Right lobe of liver (tissue), 6 donors: ENCODE measurements around the gene CNPY3. TPM values are rescaled to one million over a fixed set of nuclear protein-coding genes. Genes with fewer than 3 reads are reported as not detected.

Experiments used
- ATAC-seq, 4 donors: fragments of 200-7000 bp; cut with Tn5 transposase; one replicate each; pipeline ENCODE4 v1.9.1; 2020; ENCODE audit warnings: mild to moderate bottlenecking in 4 of 4, moderate library complexity in 4 of 4
- DNase-seq, 3 donors: peaks; one replicate each; pipeline ENCODE4 v3.0.0-alpha.2; 2020
- H3K27ac ChIP-seq, 3 donors: fragments of 200-600 bp; one replicate each; pipeline ENCODE4 v1.8.0; 2022
- H3K27me3 ChIP-seq, 2 donors: fragments of 200-600 bp; one replicate each; pipeline ENCODE4 v1.8.0; 2022
- H3K36me3 ChIP-seq, 4 donors: fragments of 200-600 bp; sonication (generic) in 1 of 4; one replicate each; pipeline versions ENCODE4 v1.5.1 to v1.8.0; 2017 to 2022; ENCODE audit warnings: control low read depth in 1 of 4
- H3K4me1 ChIP-seq, 4 donors: fragments of 200-600 bp; sonication (generic) in 1 of 4; one replicate each; pipeline versions ENCODE4 v1.5.1 to v1.8.0; 2017 to 2022; ENCODE audit warnings: control low read depth in 1 of 4
- H3K4me3 ChIP-seq, 3 donors: fragments of 200-600 bp; one replicate each; pipeline ENCODE4 v1.8.0; 2022
- H3K9me3 ChIP-seq, 4 donors: fragments of 200-600 bp; sonication (generic) in 1 of 4; one replicate each; pipeline versions ENCODE4 v1.5.1 to v1.8.0; 2017 to 2022; ENCODE audit warnings: control low read depth in 1 of 4
- POLR2A ChIP-seq: fragments of 450-650 bp; IDR thresholded peaks from one replicate; pipeline ENCODE4 v1.6.1; 2017; ENCODE audit warnings: antibody characterized with exemption, mild to moderate bottlenecking
- WGBS: methylation state at CpG from one replicate; pipeline ENCODE4 v1.1.6; 2018; ENCODE audit warnings: low coverage, low lambda C conversion rate; ENCODE audit not compliant: insufficient coverage; ENCODE audit errors: missing lambda C conversion rate; 5-methylcytosine and 5-hydroxymethylcytosine counted together
- intact Hi-C, 2 donors: fragments of 100-400 bp; cut with DNase I; formaldehyde crosslinking; loops; one replicate each; pipeline versions ENCODE4 v1.11.2 to v1.14.1; 2022
- total RNA-seq, 6 experiments: library from RNA; depleted of rRNA in 2 of 6; stranded (reverse); fragments of >200 nt in 2 of 6; fragmentation: NEBNext Ultra II Directional in 3 of 6; extraction: Animal tissue kit (Norgen Biotek cat#: 25700) in 3 of 6; gene quantifications; one replicate each; pipeline versions ENCODE4 v1.1.0 to v1.2.4, GENCODE V29; 2016 to 2023
- TF ChIP-seq, protein P1 (sequence below), 4 donors: fragments of 200-600 bp in 3 of 4; fragments of 450-650 bp in 1 of 4; IDR thresholded peaks; one replicate each; pipeline versions ENCODE4 v1.5.1 to v1.8.0; 2016 to 2022; ENCODE audit warnings: antibody characterized with exemption in 4 of 4, mild to moderate bottlenecking in 2 of 4
- donor health status: DM: no; HTN: yes; CAD: no.
- donor health status: DM: no; HTN: no; CAD: no.
- donor health status: DM: no; HTN: no; CAD: no.
- donor health status: DM: no; HTN: yes; CAD: no.
- donor health status: DM: no; HTN: yes; CAD: no.

CNPY3 gene
- total RNA-seq, 6 experiments from 2014 or later = 11.1 to 75.4 (median 28.8) TPM

DNA sequence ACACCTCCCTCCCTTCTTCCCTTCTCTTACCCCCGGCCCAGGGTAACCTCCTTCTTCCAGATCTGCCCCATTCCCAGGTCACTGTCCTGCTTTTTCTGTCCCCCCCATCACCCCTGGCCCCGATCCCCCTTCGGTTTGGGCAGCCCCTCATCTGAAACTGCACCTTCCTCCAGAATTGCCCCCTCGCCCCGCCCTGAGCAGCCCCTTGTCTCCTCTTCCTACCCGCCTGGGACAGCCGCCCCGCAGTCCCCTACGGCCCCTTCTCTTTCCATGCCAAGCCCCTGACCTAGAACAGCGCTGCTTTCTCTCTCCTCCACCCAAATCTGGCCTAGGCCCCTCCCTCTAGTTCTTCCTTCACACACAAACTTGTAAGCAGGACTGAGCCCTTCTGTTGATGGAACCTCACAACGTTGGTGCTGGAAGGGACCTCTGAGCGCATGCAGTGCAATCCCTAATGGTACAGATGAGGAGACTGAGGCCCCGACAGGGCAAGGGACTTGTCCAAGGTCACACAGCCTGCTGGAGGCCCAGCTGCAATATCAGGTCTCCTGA is 55.7 kb downstream of the CNPY3 start:
- 8% methylated on average over 13 of the region's 13 CpGs for WGBS
- peak overlapping the region; percentile 87 to 90 (median 89) for H3K4me3 ChIP-seq
- no peaks in the 10 kb centered on the region for H3K27me3 ChIP-seq
- no peaks in the 10 kb centered on the region for H3K9me3 ChIP-seq
- H3K27ac ChIP-seq = peak overlapping the region in 2 of 3 donors; percentile 52 to 57
- ATAC-seq (no peak), DNase-seq (peak in 1 of 3 donors; percentile 33)
- TF ChIP-seq POLR2A = no peak
- TF ChIP-seq, protein P1, sequence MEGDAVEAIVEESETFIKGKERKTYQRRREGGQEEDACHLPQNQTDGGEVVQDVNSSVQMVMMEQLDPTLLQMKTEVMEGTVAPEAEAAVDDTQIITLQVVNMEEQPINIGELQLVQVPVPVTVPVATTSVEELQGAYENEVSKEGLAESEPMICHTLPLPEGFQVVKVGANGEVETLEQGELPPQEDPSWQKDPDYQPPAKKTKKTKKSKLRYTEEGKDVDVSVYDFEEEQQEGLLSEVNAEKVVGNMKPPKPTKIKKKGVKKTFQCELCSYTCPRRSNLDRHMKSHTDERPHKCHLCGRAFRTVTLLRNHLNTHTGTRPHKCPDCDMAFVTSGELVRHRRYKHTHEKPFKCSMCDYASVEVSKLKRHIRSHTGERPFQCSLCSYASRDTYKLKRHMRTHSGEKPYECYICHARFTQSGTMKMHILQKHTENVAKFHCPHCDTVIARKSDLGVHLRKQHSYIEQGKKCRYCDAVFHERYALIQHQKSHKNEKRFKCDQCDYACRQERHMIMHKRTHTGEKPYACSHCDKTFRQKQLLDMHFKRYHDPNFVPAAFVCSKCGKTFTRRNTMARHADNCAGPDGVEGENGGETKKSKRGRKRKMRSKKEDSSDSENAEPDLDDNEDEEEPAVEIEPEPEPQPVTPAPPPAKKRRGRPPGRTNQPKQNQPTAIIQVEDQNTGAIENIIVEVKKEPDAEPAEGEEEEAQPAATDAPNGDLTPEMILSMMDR (IDR thresholded peaks at IDR 0.05) = no peak
- H3K4me1 ChIP-seq = peaks cover 0 to 20% (median 3%) of the 10 kb centered on the region in 4 donors
- H3K36me3 ChIP-seq = peaks cover 0 to 7% (median 0%) of the 10 kb centered on the region in 4 donors
- intact Hi-C loops = loop anchor here in 1 of 2 donors (10.0 kb wide), 1 partner anchor 60 kb away; the partner anchor contains the start of gene CNPY3

DNA sequence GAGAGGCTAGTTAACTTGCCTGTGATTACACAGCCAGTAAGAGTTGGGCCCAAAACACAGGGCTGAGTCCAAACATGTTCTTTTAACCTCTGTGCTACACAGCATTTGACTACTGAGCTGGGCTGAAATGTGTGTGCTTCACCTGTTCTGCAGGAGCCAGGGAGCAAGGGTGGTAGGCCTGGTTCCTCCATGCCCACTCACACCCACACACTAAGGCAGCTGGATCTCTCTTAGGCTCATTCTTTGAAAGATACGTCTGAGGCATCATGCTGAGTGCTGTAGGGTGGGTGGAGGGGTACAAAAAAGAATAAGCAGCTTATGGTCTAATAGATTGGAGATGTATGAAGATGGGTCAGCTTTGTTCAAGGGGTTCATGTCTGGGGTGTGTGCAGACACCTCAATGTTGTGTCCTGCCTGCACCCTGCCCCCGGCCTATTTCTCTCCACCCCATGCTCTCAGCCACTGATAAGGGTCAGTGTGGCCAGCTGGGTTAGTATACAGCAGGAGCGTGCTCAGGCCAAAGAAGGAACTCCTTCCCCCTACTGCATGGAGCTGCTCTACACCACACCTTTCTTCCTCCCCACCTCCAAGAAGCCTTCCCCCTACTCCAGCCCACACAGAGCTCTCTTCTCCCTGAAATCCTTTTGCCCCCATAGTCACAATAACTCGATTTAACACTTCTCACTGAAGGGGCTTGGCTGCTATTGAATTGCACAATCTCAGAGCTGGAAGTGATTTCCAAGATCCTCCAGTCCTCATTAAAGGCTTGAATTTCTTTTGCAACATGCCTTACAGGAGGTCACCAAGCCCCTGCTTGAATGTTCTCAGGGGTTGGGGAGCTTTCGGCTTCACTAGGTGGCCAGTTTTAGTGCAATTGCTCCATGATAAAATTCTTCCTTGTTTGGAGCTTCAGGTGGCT is 58.5 kb downstream of the CNPY3 start:
- intact Hi-C loops = loop anchor here in 1 of 2 donors (10.0 kb wide), 1 partner anchor 63 kb away; the partner anchor contains the start of gene CNPY3
- no peak for TF ChIP-seq POLR2A
- TF ChIP-seq, protein P1 (IDR thresholded peaks at IDR 0.05) = no peak
- 83% methylated on average over 2 of the region's 5 CpGs for WGBS
- no peaks in the 10 kb centered on the region for H3K9me3 ChIP-seq
- no peak for DNase-seq
- peaks cover 0 to 13% (median 0%) of the 10 kb centered on the region in 4 donors for H3K36me3 ChIP-seq
- no peak for ATAC-seq
- no peak overlapping the region for H3K4me3 ChIP-seq
- no peak overlapping the region for H3K27ac ChIP-seq
- peaks cover 0 to 19% (median 3%) of the 10 kb centered on the region in 4 donors for H3K4me1 ChIP-seq
- no peaks in the 10 kb centered on the region for H3K27me3 ChIP-seq

DNA sequence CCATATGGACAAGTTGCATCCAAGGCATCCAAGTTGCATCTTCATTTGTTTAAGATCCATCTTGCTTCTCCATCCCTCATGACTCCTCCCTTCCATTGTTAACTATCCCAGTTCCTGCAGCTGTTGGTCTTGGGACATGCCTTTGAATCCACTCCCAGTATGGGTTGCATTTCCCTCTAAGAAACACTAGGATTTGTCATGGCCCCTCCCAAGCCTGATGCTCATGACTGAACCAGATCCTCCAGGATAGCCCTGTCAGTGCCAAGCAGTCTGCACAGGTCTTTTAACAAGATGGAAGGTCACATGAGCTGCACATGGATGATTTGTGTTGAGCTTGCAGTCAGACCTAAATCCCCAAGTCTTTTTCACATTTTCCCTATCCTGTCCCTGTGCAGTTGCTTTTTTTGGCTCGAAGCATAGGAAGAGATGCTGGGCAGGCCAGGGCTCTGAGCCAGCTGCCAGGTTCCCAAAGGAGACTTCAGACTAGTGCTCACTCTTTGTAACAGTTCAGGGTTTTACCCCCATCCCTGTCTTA is 59.3 kb downstream of the CNPY3 start:
- Histone ChIP-seq H3K4me3 (no peak overlapping the region), H3K4me1 (peaks cover 0 to 18% (median 3%) of the 10 kb centered on the region in 4 donors), H3K27ac (no peak overlapping the region), H3K9me3 (no peaks in the 10 kb centered on the region), H3K27me3 (no peaks in the 10 kb centered on the region), H3K36me3 (peaks cover 0 to 13% (median 0%) of the 10 kb centered on the region in 4 donors)
- no peak for ATAC-seq
- no peak for TF ChIP-seq POLR2A
- TF ChIP-seq, protein P1 (IDR thresholded peaks at IDR 0.05) = no peak
- no peak for DNase-seq
- 50% methylated on average over 1 of the region's 1 CpG for WGBS
- intact Hi-C loops = loop anchor here in 1 of 2 donors (10.0 kb wide), 1 partner anchor 64 kb away; the partner anchor contains the start of gene CNPY3

Other genes with a start within 250 kb of the CNPY3 start
- under 1 TPM in 1 of 6 experiments, not detected in 5; 0.16 TPM for gene PRPH2, start 206.9 kb upstream of the CNPY3 start, total RNA-seq
- 10 to 100 TPM in 2 of 6 experiments, 1 to 10 TPM in 4; 5.4 to 12.2 (median 6.3) TPM for gene TBCC, start 183.4 kb upstream of the CNPY3 start, total RNA-seq
- gene BICRAL, start 147.4 kb upstream of the CNPY3 start, total RNA-seq = 1 to 10 TPM; 4.3 to 6.0 (median 5.5) TPM
- gene RPL7L1, start 49.9 kb upstream of the CNPY3 start, total RNA-seq = 100 to 1,000 TPM in 1 of 6 experiments, 10 to 100 TPM in 5; 36.6 to 114 (median 44.2) TPM
- gene PTCRA, start 13.4 kb upstream of the CNPY3 start, total RNA-seq = under 1 TPM in 3 of 6 experiments, not detected in 3; 0.31 to 0.46 (median 0.37) TPM
- 100 to 1,000 TPM in 3 of 6 experiments, 10 to 100 TPM in 3; 13.7 to 470 (median 107) TPM for gene GNMT, start 31.3 kb downstream of the CNPY3 start, total RNA-seq
- gene PEX6, start 49.7 kb downstream of the CNPY3 start, total RNA-seq = 10 to 100 TPM; 15.7 to 25.9 (median 21.3) TPM
- gene PPP2R5D, start 55.1 kb downstream of the CNPY3 start, total RNA-seq = 10 to 100 TPM; 11.5 to 24.0 (median 16.3) TPM
- 10 to 100 TPM; 19.1 to 39.1 (median 25.2) TPM for gene MEA1, start 84.5 kb downstream of the CNPY3 start, total RNA-seq
- gene KLHDC3, start 84.8 kb downstream of the CNPY3 start, total RNA-seq = 10 to 100 TPM; 26.4 to 46.2 (median 41.7) TPM
- gene RRP36, start 92.1 kb downstream of the CNPY3 start, total RNA-seq = 10 to 100 TPM; 21.8 to 45.0 (median 23.3) TPM
- 10 to 100 TPM in 1 of 6 experiments, 1 to 10 TPM in 5; 6.5 to 12.7 (median 8.8) TPM for gene CUL7, start 124.4 kb downstream of the CNPY3 start, total RNA-seq
- 10 to 100 TPM; 41.6 to 63.1 (median 60.4) TPM for gene MRPL2, start 130.0 kb downstream of the CNPY3 start, total RNA-seq
- gene KLC4, start 130.2 kb downstream of the CNPY3 start, total RNA-seq = 100 to 1,000 TPM in 1 of 6 experiments, 10 to 100 TPM in 5; 45.8 to 134 (median 65.0) TPM
- gene PTK7, start 146.8 kb downstream of the CNPY3 start, total RNA-seq = 1 to 10 TPM in 3 of 6 experiments, under 1 TPM in 3; 0.55 to 1.8 (median 0.99) TPM
- gene SRF, start 241.8 kb downstream of the CNPY3 start, total RNA-seq = 10 to 100 TPM in 4 of 6 experiments, 1 to 10 TPM in 2; 4.9 to 17.0 (median 11.3) TPM